T-helper 2 cell treated with Interferon-gamma antibody and Interleukin-4, amounts not matched to agents 100 ng/mL and 5 ng/mL, for 36 hours (primary cell): ENCODE measurements around the gene PPM1M. TPM values are rescaled to one million over a fixed set of nuclear protein-coding genes. Genes with fewer than 3 reads are reported as not detected.

Experiments
- intact Hi-C: fragments of 100-400 bp; cut with micrococcal nuclease; formaldehyde crosslinking; loops from one replicate; pipeline ENCODE4 v1.15.1; 2023
- total RNA-seq: library from RNA; stranded (reverse); gene quantifications from 2 replicates; pipeline ENCODE4 v1.2.3, GENCODE V29; 2022

PPM1M gene
- total RNA-seq, 1 donor from 2014 or later = 60.2 TPM

DNA sequence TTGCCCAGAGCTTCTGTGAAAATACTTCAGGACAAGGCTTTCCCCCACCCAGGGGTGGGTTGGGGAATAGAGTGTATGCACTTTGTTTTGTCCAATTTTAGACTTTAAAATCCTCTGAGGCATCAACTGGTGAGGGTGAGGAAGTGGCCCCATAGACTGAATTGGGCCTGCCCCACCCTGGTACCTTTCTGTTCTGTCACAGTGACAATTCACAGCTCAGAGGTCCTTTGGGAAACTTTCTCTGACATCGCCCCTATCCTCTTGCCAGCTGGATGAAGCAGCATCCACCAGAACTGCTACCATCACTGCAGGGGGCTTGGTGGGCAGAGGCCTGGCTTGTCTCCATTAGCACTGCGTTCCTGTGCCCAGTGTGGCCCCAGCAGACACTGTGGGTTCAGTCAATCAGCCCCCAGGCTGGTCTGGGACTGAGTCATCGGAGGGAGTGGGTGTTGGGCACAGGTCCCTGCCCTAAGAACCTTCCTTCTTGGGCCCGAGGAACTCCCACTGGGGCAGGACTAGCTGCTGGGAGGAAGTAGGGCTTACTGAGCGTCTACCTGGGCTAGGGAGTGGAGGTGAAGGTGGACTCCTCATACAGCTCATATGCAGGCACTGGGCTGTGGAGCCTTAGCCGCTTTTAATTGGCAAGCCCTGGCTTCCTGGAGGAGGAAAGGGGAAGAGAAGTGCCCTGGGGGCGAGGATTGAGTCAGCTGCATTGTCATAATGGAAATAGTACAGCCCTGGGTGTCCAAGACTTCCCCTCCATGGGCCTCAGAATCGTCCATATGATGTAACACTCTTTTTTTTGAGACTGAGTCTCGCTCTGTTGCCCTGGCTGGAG is 1.5 kb upstream of the PPM1M start:
- intact Hi-C loops = no loop called here

DNA sequence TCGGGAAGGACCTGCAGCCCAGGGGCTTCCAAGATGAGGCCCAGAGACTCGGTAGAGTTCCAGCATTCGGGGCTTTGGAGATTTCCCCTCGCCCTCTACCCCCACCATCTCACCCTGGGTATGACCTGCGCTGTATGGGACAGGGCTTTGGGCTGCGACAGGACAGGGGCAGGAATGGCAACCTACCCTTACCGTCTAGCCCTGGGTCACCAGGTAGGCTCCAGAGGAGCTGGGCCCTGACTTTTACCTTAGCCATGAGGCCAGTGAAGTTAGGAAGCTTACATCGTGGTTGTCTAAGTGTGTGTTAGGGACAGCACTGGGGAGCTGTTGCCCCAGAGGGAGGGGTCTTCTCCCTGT is 683 bp downstream of the PPM1M start:
- intact Hi-C loops = no loop called here

DNA sequence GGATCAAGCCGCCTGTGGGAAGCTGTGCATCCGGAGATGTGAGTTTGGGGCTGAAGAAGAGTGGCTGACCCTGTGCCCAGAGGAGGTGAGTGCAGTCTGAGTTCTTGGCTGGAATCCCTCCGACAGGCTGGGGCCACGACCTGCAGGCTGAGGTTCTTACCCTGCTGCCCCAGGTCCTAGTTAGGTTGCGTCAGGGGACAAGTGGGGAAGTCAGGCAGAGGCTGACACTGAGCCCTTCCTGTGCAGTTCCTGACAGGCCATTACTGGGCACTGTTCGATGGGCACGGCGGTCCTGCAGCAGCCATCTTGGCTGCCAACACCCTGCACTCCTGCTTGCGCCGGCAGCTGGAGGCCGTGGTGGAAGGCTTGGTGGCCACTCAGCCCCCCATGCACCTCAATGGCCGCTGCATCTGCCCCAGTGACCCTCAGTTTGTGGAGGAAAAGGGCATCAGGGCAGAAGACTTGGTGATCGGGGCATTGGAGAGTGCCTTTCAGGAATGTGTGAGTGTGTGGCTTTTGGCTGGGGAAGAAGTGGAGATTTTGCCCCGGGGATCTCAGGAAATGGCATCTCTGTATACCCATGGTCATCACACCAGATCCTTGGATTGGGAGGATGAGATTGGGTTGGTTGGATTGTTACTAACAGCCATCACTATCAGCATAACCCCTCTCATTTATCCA is 1.3 kb downstream of the PPM1M start:
- intact Hi-C loops = no loop called here

DNA sequence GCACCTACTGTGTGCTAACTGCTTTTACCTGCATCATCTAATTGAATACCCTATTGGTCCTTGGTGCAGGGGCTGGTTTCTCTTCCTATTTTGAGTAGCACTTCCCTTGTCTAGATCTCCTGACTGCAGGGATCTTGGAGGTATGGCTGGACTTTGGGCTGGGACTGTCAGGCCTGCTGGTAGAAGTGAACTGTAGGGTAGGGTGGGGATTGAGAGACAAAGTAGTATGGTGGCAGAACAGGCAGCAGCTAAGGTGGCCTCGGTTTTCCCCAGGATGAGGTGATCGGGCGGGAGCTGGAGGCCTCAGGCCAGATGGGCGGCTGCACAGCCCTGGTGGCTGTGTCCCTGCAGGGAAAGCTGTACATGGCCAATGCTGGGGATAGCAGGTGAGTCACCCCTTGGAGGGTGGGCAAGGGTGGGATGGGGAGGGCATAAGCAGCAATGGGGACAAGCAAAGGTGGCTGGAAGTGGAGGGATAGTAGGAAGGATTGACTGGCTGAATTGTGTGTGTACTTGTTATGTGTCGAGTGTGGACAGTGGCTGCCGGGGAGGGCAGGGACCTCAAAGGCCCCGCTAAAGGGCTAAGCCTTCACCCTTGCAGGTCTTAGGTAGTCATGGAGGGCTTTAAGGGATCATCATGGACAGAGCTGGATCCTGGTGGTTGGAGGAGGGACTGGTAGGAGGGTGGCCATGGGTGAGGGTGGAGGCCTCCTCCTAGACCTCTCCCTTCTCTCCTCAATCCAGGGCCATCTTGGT is 2.0 kb downstream of the PPM1M start:
- intact Hi-C loops = no loop called here

DNA sequence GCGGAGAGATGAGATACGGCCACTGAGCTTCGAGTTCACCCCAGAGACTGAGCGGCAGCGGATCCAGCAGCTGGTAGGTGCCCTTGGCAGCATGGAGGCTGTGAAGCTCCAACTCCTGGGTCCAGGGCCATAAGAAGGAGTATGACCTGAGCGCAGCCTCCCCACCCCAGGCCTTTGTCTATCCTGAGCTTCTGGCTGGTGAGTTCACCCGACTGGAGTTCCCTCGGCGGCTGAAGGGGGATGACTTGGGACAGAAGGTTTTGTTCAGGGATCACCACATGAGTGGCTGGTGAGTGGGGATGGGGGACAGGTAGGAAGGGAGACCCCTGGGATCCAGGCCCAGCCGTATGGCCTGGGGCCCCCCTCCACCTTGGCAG is 2.6 kb downstream of the PPM1M start:
- intact Hi-C loops = no loop called here

DNA sequence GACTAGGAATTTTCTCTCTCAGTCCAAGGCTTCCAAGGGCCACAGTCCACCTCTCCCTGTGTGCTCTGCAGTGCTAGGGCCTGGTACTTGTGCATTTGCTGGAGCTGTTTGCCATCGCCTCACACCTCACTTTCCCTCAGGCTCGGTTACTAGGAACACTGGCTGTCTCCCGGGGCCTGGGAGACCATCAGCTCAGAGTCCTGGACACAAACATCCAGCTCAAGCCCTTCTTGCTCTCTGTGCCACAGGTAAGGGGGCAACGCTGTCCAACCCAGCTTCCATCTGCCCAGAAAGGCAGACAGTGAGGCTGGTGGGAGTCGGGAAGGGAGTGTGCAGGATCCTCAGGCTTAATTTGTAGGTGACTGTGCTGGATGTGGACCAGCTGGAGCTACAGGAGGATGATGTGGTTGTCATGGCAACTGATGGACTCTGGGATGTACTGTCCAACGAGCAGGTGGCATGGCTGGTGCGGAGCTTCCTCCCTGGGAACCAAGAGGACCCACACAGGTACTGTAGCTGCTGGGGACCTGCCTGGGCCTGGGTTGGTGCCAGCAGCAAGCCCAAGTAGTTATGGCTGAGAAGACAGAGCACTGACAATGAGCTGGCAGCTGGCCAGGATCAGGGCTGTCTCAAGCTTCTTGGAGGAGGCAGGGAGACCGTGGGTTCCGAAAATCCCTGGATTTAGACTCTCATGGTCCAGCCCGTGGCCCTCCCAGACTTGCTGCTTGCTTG is 3.4 kb downstream of the PPM1M start:
- intact Hi-C loops = no loop called here

DNA sequence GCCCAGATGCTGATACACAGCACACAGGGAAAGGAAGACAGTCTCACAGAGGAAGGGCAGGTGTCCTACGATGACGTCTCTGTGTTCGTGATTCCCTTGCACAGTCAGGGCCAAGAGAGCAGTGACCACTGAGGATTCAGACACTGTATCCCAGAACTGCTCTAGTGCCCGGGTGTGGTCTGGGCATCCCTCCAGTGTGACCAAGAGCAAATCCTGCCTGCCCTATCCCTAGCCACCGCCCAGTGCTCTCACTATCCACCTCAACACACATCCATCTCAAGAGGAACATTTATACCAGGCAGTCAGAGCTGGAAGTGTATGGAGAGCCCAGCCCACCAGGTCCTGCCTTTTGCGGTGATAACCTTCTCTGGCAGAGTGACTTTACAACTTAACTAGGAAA is 4.1 kb downstream of the PPM1M start:
- intact Hi-C loops = no loop called here

DNA sequence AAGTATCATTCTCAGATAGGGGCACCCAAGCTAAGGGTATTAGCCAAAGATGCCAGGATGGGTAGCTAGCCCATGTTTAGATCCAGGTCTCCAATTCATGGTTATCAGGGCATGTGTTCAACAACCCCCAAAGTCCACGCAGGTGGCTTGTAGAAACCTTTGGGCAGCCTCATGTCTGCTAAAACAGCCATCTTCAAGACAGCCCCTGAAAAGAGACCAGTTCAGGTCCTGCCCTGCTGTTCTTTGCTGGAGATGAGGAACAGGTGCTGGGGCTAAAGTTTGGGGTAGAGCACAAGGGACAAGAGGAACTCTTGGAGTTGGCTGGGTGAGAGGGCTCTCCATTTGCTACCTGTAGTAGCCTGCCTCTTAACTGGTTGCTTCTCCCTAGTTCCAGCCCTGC is 4.6 kb downstream of the PPM1M start:
- intact Hi-C loops = no loop called here

DNA sequence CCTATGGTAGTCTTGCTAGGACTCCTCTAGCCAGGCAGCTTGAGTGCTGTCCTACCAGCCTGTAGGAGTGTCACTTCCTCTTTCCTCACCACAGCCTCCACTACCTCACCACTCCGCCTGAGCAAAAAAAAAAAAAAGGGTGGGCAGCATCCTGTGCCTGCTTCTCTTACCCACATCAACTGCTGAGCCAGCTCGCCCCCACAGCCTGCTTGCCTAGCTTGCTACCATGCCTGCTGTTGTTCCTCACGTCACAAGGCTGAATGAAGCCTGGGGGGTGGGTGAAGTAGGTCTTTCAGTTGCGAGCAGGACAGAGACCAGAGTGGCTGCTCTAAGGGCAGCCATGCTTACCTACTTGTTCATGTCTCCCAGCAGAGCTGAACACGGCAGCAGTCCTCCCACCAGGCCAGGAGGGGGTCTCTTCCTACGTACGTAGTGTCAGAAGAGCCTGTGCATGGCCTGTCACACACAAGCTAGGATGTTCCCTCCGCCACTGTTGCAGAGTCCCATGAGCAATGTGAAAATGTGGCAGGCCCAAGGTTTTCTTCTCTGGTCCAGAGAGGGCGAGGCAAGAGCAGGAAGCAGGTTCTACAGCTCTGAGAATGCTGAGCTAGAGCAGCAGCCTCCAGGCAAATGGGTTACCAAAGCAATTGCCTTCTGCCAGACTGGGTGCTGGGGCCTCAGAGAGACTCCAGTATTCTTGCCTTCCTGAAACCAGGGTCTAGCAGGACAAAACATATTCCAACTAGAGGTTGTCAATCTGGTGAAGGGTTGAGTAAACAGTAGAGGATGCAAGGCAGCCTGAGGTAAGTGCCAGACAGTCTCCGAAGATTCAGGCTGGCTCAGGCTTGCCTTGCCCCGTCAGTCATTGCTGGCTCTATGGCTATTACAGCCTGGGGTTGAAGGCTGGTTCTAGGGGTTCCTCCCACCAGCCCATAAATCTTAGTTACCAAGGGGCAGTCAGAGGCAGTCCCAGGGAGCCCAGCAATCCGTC is 8.1 kb downstream of the PPM1M start:
- intact Hi-C loops = loop anchor here (1.0 kb wide), 3 partner anchors 13 to 25 kb away; partner anchors contain the start of gene WDR82

DNA sequence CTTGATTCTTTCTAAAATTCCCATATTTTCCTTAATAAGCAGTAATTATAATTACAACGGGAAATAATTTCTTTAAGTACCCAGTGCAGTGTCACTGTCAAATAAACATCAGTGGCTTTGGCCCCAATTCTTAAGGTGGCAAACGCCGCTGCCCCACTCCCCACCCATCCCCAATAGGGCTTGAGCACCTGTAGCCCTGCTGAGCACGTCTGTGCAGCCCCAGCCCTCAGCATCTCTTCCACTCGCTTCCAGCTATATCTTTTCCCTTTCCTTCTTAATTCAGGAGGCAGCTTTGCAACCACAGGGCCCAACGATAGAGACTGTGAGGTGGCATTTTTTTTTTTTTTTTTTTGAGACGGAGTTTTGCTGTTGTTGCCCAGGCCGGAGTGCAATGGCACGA is 9.0 kb downstream of the PPM1M start:
- intact Hi-C loops = no loop called here

DNA sequence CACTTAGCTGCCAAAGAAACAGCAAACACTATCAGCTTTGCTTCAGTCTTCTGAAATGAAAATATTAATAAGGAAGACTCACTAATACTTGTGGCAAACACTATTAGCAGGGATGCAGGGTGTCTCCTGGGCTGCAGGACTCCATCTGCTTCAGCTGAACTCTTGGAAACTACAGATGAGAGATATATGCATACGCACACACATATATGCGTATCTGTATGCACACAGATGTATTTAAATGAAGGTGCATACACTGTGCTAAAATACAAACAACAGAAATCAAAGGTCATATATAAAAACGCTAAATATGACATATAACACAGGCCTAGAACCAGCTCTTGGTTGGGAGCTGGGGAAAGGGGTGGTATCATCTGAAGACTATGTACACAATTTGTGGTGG is 10.6 kb downstream of the PPM1M start:
- intact Hi-C loops = no loop called here

DNA sequence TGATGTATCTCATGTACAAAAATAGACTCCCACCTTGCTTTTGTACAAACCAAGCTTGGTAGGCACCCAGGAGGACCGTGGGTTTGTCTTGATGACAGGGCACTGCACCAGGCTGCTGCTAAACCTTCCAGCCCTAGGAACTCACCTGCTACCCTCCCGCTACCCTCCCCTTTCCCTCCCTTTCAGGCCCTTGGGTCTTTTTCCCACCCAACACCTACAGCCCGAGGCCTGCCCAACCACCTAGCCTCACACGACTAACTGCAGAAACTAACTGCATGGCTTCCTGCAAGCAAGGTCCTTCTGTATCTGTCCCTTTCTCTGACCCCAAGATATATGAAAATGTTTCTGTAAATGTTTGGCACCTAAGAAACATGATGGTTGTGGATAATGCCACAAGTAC is 11.1 kb downstream of the PPM1M start:
- intact Hi-C loops = no loop called here

DNA sequence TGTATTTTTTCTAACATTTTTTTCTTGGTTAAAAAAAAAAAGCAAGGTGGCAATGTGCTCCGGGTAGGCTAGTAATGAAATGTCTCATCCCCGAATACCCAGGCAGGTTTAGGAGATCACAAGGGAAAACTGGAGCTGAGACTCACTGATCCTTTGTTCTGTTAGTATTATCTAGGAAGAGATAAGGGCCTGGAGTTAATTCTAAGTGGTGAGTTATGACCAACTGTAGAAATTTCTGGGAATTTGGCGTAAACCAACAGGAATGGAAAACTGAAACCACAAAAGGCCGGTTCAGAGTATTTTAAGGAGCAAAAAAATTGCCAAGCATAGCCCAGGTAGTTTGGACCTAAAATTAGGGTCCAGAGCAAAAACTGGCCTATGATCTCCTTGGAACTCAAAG is 12.4 kb downstream of the PPM1M start:
- intact Hi-C loops = no loop called here

DNA sequence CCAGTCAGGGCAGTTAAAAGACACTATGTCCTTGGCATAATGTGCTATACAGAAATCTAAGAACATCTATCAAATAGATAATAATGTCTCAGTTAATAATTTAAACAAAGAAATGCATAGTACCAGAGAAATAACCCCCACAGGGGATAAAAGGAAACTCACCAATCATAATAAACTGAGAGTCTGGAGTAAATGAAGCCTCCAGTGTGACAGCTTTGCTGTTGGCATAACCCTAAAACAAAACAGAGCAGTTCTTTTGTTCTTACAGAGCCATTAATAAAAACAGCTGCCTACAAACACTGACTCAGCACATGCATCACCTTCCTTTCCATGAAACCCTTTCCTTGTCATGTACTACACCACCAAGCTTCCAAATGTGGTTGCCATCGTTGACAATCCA is 13.5 kb downstream of the PPM1M start:
- intact Hi-C loops = no loop called here

DNA sequence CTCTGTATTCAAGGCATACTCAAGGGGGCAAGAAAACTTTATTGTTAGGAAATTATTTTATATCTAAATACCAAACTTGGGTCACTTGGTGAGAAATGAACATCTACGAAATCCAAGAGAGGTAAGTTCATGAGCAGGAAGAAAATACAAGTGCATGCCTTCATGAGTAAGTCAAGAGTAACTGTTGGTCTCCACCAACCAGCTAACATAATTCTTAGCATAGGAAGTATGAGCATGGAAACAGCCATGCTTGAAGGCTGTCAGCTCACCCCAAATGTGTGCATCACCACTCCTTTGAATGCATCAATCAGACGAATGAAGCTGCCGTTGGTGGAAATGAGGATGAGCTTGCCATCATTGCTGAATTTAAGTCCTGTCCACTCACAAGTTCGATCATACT is 13.9 kb downstream of the PPM1M start:
- intact Hi-C loops = no loop called here

DNA sequence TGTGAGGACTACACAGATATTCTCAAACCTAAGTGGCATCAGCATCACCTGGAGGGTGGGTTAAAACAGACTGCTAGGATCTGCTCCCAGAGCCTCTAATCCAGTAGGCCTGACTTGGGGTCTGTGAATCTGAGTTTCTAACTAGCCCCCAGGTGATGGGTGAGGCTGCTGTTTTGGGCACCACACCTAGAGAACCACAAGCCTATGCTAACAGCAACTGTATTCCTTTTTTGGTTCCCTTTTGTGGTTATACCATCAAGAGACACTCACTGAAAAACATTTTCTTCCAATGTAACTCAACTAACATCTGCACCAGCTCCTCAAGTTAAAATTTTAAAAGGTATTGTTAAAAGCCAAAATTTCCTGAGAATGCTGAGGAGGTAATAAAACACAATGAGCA is 16.9 kb downstream of the PPM1M start:
- intact Hi-C loops = no loop called here

DNA sequence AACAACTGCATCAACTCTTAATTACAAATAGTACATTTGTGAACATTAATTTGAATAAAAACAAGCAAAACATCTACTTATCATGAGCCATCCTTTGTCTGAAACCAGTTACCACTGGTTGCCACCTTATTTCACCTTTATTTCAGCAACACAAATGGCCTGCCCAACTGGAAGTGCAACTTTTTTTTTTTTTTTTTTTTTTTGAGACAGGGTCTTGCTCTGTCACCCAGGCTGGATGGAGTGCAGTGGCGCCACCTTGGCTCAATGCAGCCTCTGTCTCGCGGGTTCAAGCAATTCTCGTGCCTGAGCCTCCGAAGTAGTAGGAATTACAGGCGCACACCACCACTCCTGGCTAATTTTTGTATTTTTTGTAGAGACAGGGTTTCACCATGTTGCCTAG is 19.8 kb downstream of the PPM1M start:
- intact Hi-C loops = no loop called here

DNA sequence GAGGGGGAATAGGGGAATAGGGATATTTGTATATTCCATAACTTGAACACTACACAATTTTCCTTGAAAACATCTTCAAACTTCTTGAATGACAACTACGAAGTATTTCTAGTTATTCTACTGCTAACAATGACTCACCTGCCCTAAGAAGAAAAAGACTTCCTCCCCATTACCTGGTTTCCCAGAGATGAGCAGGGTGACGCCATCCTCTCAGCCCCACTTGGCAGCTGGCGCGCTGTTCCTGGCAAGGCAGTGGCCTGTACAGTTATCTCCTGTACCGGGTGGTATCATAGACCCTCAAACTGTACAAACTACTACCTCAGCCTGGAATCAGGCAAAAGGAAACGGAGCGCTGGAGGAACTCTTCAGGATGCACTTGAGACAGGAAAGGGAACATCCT is 22.5 kb downstream of the PPM1M start:
- intact Hi-C loops = no loop called here

DNA sequence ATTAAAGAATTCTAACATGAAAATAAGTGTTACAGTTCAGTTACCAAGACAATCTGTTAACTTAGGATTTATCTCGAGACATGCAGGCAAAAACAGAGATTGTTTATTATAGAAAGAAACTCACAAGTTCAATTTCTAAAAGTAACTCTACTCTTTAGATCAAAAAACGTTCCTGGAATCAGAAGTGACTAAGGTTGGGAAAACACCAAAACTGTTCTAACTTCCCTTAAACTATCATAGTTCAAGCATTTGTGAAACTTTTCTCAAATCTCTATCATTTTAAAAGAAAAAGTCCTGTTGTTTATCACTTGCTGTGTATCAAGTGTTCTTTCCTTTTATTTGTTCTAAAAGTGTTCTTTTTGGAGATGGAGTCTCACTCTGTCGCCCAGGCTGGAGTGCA is 24.2 kb downstream of the PPM1M start:
- intact Hi-C loops = loop anchor here (10.0 kb wide), 1 partner anchor 265 kb away; the partner anchor contains the start of genes NT5DC2 and UQCC5

DNA sequence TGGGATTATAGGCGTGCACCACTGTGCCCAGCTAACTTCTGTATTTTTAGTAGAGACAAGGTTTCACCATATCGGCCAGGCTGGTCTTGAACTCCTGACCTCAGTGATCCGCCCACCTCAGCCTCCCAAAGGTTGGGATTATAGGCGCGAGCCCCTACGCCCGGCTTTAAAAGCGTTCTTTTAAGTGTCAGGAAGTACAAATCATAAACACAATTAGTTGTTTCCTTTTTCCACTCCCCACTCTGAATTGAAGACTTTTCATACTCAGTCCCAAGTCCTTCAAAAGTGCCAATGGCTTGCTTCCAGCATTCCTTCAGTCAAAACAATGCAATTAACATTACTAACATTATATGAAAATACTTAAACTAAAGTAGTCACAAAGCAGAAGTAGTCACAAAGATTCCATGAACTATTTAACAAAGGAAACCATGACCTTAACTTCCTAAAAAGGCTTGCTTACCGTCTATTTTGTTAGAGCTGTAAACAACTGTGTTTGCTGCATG is 24.7 kb downstream of the PPM1M start:
- intact Hi-C loops = loop anchor here (10.0 kb wide), 1 partner anchor 264 kb away; the partner anchor contains the start of genes NT5DC2 and UQCC5
